Trophoblast cell (in vitro differentiated cells and primary cell): Measurements from ENCODE around the gene NKIRAS1.
A peak's percentile ranks its signal among the peaks of the same experiment; 100 is the strongest.

Source experiments
- DNase-seq, 2 donors: peaks; one replicate each; pipeline ENCODE4 v3.0.0-alpha.2; 2016
- H2AFZ ChIP-seq: 2 replicates; pipeline ENCODE4 v1.6.1; 2013; ENCODE audit warnings: low read length, moderate library complexity, mild to moderate bottlenecking; ENCODE audit not compliant: insufficient read depth, poor library complexity
- H2AK5ac ChIP-seq: 2 replicates; pipeline ENCODE4 v1.6.1; 2013; ENCODE audit warnings: mild to moderate bottlenecking, low read length
- H2BK120ac ChIP-seq: 2 replicates; pipeline ENCODE4 v1.6.1; 2013; ENCODE audit warnings: low read length, mild to moderate bottlenecking, moderate library complexity; ENCODE audit not compliant: insufficient read depth, poor library complexity
- H2BK12ac ChIP-seq: 2 replicates; pipeline ENCODE4 v1.6.1; 2013; ENCODE audit warnings: mild to moderate bottlenecking, low read length, moderate library complexity
- H2BK5ac ChIP-seq: 2 replicates; pipeline ENCODE4 v1.6.1; 2013; ENCODE audit warnings: low read length, low read depth, moderate library complexity, mild to moderate bottlenecking; ENCODE audit not compliant: poor library complexity
- H3K14ac ChIP-seq: 2 replicates; pipeline ENCODE4 v1.6.1; 2013; ENCODE audit warnings: mild to moderate bottlenecking, low read length
- H3K18ac ChIP-seq: 2 replicates; pipeline ENCODE4 v1.6.1; 2013; ENCODE audit warnings: mild to moderate bottlenecking, low read length
- H3K23ac ChIP-seq: 2 replicates; pipeline ENCODE4 v1.6.1; 2013; ENCODE audit warnings: low read length
- H3K27ac ChIP-seq: 2 replicates; pipeline ENCODE4 v1.5.1; 2013; ENCODE audit warnings: low read depth, mild to moderate bottlenecking, inconsistent platforms, low read length, moderate library complexity
- H3K27me3 ChIP-seq: 2 replicates; pipeline ENCODE4 v1.6.1; 2013; ENCODE audit warnings: inconsistent platforms, mild to moderate bottlenecking, low read length, moderate library complexity; ENCODE audit not compliant: insufficient read depth
- H3K36me3 ChIP-seq, 2 experiments: 1 replicate in 1 of 2; 2 replicates in 1 of 2; pipeline ENCODE4 v1.6.1; 2013; ENCODE audit warnings: low read length in 2 of 2, mild to moderate bottlenecking in 2 of 2, moderate library complexity in 1 of 2; ENCODE audit not compliant: insufficient read depth in 2 of 2, control insufficient read depth in 1 of 2
- H3K4ac ChIP-seq: 2 replicates; pipeline ENCODE4 v1.6.1; 2013; ENCODE audit warnings: low read depth, mild to moderate bottlenecking, low read length, moderate library complexity
- H3K4me1 ChIP-seq, 2 experiments: 1 replicate in 1 of 2; 2 replicates in 1 of 2; pipeline ENCODE4 v1.6.1; 2013; ENCODE audit warnings: low read length in 2 of 2, mild to moderate bottlenecking in 2 of 2, moderate library complexity in 1 of 2; ENCODE audit not compliant: insufficient read depth in 2 of 2, control insufficient read depth in 1 of 2
- H3K4me2 ChIP-seq: 2 replicates; pipeline ENCODE4 v1.6.1; 2013; ENCODE audit warnings: inconsistent platforms, mild to moderate bottlenecking, low read length, moderate library complexity
- H3K4me3 ChIP-seq: 2 replicates; pipeline ENCODE4 v1.5.1; 2013; ENCODE audit warnings: mild to moderate bottlenecking, low read depth, low read length, inconsistent platforms
- H3K79me1 ChIP-seq: one replicate; pipeline ENCODE4 v1.6.1; 2013; ENCODE audit warnings: low read length
- H3K79me2 ChIP-seq: 2 replicates; pipeline ENCODE4 v1.6.1; 2013; ENCODE audit warnings: low read length, mild to moderate bottlenecking; ENCODE audit not compliant: control insufficient read depth, insufficient read depth, poor library complexity
- H3K9ac ChIP-seq: 2 replicates; pipeline ENCODE4 v1.6.1; 2013; ENCODE audit warnings: mild to moderate bottlenecking, low read length
- H3K9me3 ChIP-seq: 2 replicates; pipeline ENCODE4 v1.6.1; 2013; ENCODE audit warnings: low read depth, mild to moderate bottlenecking, control low read depth, inconsistent platforms, low read length; ENCODE audit not compliant: insufficient read depth
- H4K12ac ChIP-seq: 2 replicates; pipeline ENCODE4 v1.6.1; 2013; ENCODE audit warnings: low read depth, mild to moderate bottlenecking, low read length, moderate library complexity
- H4K8ac ChIP-seq: 2 replicates; pipeline ENCODE4 v1.6.1; 2013; ENCODE audit warnings: low read depth, mild to moderate bottlenecking, low read length, moderate library complexity
- H4K91ac ChIP-seq: one replicate; pipeline ENCODE4 v1.6.1; 2013; ENCODE audit warnings: low read depth, mild to moderate bottlenecking, low read length, moderate library complexity
- WGBS: extraction: QIAGEN DNeasy Blood & Tissue Kit; methylation state at CpG from one replicate; pipeline ENCODE4 v1.1.7; 2013; ENCODE audit warnings: missing lambda C conversion rate; ENCODE audit not compliant: insufficient read length, insufficient coverage; ENCODE audit errors: extremely low coverage; 5-methylcytosine and 5-hydroxymethylcytosine counted together

Gene NKIRAS1

DNA sequence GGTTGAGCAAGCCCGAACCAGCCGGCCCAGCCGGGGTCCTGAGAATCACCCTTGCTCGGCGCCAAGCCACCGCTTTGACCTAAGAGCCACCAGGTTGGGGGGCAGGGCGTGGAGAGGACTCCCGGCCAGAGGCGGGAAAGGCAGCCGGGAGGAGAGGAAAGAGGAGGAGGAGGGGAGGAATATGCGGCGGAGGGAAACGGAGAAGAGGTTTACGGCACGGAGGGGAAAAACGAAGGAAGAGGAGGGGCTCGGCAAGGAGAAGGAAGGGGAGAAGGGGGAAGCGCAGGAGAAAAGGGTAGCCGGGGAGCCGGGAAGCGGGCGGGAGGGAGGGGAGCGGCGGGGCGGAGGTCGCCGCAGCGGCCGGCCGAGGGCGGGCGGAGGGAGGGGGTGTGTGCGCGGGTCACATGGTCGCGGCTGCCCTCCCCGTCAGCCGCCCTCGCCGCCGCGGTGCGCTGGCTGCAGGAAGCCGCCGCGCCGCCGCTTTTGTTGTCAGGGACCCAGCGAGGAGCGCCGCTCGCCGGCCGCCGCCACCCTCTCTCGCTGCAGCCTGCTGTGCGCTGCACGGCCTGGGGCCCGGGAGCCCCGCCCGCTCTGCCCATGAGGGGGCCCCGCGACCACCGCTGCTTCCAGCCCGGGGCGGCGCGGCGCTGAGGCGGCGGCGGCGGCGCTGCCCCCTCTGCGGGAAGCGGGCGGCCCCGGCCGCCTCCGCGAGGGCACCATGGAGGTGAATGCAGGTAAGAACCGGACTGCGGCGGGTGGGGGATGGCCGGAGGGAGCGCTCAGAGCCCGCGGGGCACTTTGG, 28.3 kb upstream of the NKIRAS1 start, which contains the start of gene NR1D2:
NR1D2 (plus strand) TSS at position 426 of the 802 bp plus-strand sequence; CDS start at position 719, 293 bp downstream.
- peak within 1 kb of the TSS; percentile 77 for H2BK12ac ChIP-seq
- H3K4me2 ChIP-seq = peak within 1 kb of the TSS; percentile 74
- WGBS = no CpG with 5 or more reads among the region's 88 CpGs
- peak within 1 kb of the TSS; percentile 90 for H4K91ac ChIP-seq
- peak within 1 kb of the TSS; percentile 90 for H4K12ac ChIP-seq
- H4K8ac ChIP-seq = peak within 1 kb of the TSS; percentile 76
- H3K36me3 ChIP-seq = no peaks in the 10 kb centered on the region
- H3K27ac ChIP-seq = peak within 1 kb of the TSS; percentile 93
- H2BK120ac ChIP-seq = peak within 1 kb of the TSS; percentile 75
- H3K23ac ChIP-seq = no peak within 1 kb of the TSS
- H2AFZ ChIP-seq = peak within 1 kb of the TSS; percentile 79
- H2BK5ac ChIP-seq = peak within 1 kb of the TSS; percentile 86
- DNase-seq = peak; percentile 73 to 83
- H2AK5ac ChIP-seq = no peak within 1 kb of the TSS
- H3K4ac ChIP-seq = peak within 1 kb of the TSS; percentile 47
- peak within 1 kb of the TSS; percentile 87 for H3K4me3 ChIP-seq
- H3K9ac ChIP-seq = peak within 1 kb of the TSS; percentile 77
- H3K9me3 ChIP-seq = no peaks in the 10 kb centered on the region
- peaks cover 6% of the 10 kb centered on the region for H3K79me2 ChIP-seq
- peak within 1 kb of the TSS; percentile 74 for H3K14ac ChIP-seq
- peaks cover 11% of the 10 kb centered on the region for H3K79me1 ChIP-seq
- H3K4me1 ChIP-seq = peaks cover 3 to 5% of the 10 kb centered on the region in 2 experiments
- H3K18ac ChIP-seq = peak within 1 kb of the TSS; percentile 93
- H3K27me3 ChIP-seq = no peaks in the 10 kb centered on the region

GRCh38 chr3:23944007-23944783, 27.4 kb upstream of the NKIRAS1 start:
- Histone ChIP-seq H3K9ac (no peak overlapping the region), H2BK5ac (no peak overlapping the region), H3K14ac (no peak overlapping the region), H2AFZ (peak overlapping the region; percentile 27), H3K79me2 (peaks cover 6% of the 10 kb centered on the region), H3K4me3 (peak overlapping the region; percentile 87), H3K23ac (no peak overlapping the region), H3K27me3 (no peaks in the 10 kb centered on the region), H3K4me1 (peaks cover 3 to 5% of the 10 kb centered on the region in 2 experiments), H4K12ac (no peak overlapping the region), H3K18ac (no peak overlapping the region), H3K4ac (no peak overlapping the region), H3K4me2 (peak overlapping the region; percentile 65), H3K27ac (no peak overlapping the region), H2AK5ac (no peak overlapping the region), H3K36me3 (no peaks in the 10 kb centered on the region), H2BK120ac (no peak overlapping the region), H3K9me3 (no peaks in the 10 kb centered on the region), H4K8ac (no peak overlapping the region), H2BK12ac (no peak overlapping the region), H4K91ac (no peak overlapping the region), H3K79me1 (peaks cover 11% of the 10 kb centered on the region)
- WGBS = no CpG with 5 or more reads among the region's 13 CpGs
- no peak for DNase-seq

GRCh38 chr3:23942546-23942945, 25.8 kb upstream of the NKIRAS1 start:
- H2BK120ac ChIP-seq = no peak overlapping the region
- H3K23ac ChIP-seq = no peak overlapping the region
- no peak overlapping the region for H3K4me3 ChIP-seq
- H2BK12ac ChIP-seq = no peak overlapping the region
- H2AK5ac ChIP-seq = no peak overlapping the region
- WGBS = no CpG with 5 or more reads among the region's 11 CpGs
- no peak overlapping the region for H2AFZ ChIP-seq
- H4K12ac ChIP-seq = no peak overlapping the region
- no peak overlapping the region for H4K91ac ChIP-seq
- H3K14ac ChIP-seq = no peak overlapping the region
- H3K18ac ChIP-seq = no peak overlapping the region
- no peak overlapping the region for H3K9ac ChIP-seq
- no peak overlapping the region for H2BK5ac ChIP-seq
- H3K27ac ChIP-seq = no peak overlapping the region
- no peak overlapping the region for H4K8ac ChIP-seq
- no peak overlapping the region for H3K4ac ChIP-seq
- no peak for DNase-seq
- no peak overlapping the region for H3K4me2 ChIP-seq
- peaks cover 3 to 5% of the 10 kb centered on the region in 2 experiments for H3K4me1 ChIP-seq
- no peaks in the 10 kb centered on the region for H3K27me3 ChIP-seq
- H3K79me2 ChIP-seq = peaks cover 6% of the 10 kb centered on the region
- H3K79me1 ChIP-seq = peaks cover 11% of the 10 kb centered on the region
- H3K36me3 ChIP-seq = no peaks in the 10 kb centered on the region
- no peaks in the 10 kb centered on the region for H3K9me3 ChIP-seq

GRCh38 chr3:23941440-23941839, 24.6 kb upstream of the NKIRAS1 start:
- Histone ChIP-seq H2AFZ (no peak overlapping the region), H3K9ac (no peak overlapping the region), H3K4me2 (no peak overlapping the region), H2BK120ac (no peak overlapping the region), H2BK5ac (no peak overlapping the region), H2AK5ac (no peak overlapping the region), H4K91ac (no peak overlapping the region), H3K27ac (no peak overlapping the region), H3K79me1 (peaks cover 11% of the 10 kb centered on the region), H3K18ac (no peak overlapping the region), H3K4me1 (no peaks in the 10 kb centered on the region), H3K4ac (no peak overlapping the region), H3K4me3 (no peak overlapping the region), H3K14ac (no peak overlapping the region), H2BK12ac (no peak overlapping the region), H3K9me3 (no peaks in the 10 kb centered on the region), H3K23ac (no peak overlapping the region), H3K27me3 (no peaks in the 10 kb centered on the region), H4K12ac (no peak overlapping the region), H3K36me3 (no peaks in the 10 kb centered on the region), H3K79me2 (peaks cover 6% of the 10 kb centered on the region), H4K8ac (no peak overlapping the region)
- no peak for DNase-seq
- no CpG with 5 or more reads among the region's 4 CpGs for WGBS
